CD8-positive, alpha-beta memory T cell (primary cell): ENCODE measurements around the gene NOL11. TPM values are rescaled to one million over a fixed set of nuclear protein-coding genes. Genes with fewer than 3 reads are reported as not detected.

ENCODE experiments used
- CTCF ChIA-PET: fragments of 350-600 bp; sonication (Branson Sonifier 250); formaldehyde crosslinking; loops from one replicate; lab custom pipeline; 2021; ENCODE audit warnings: antibody characterized with exemption; lab: Charles Lee
- POLR2A ChIA-PET: fragments of 350-600 bp; sonication (Branson Sonifier 250); formaldehyde crosslinking; loops from one replicate; lab custom pipeline; 2021; ENCODE audit warnings: antibody characterized with exemption; lab: Charles Lee
- DNase-seq, 5 donors: peaks; one replicate each; pipeline versions ENCODE4 v3.0.0 to v3.0.0-alpha.2; 2020 to 2022; ENCODE audit warnings: mixed read lengths in 1 of 5
- H3K27ac ChIP-seq: one replicate; pipeline ENCODE4 v1.7.0; 2013; ENCODE audit warnings: low read depth, mild to moderate bottlenecking, low read length, moderate library complexity
- H3K27me3 ChIP-seq: 2 replicates; pipeline ENCODE4 v1.7.0; 2013; ENCODE audit warnings: low read length, mild to moderate bottlenecking; ENCODE audit not compliant: insufficient read depth, poor library complexity, severe bottlenecking
- H3K36me3 ChIP-seq: 2 replicates; pipeline ENCODE4 v1.7.0; 2013; ENCODE audit warnings: mild to moderate bottlenecking, low read length, moderate library complexity; ENCODE audit not compliant: insufficient read depth
- H3K4me1 ChIP-seq: 2 replicates; pipeline ENCODE4 v1.7.0; 2013; ENCODE audit warnings: mild to moderate bottlenecking, low read length, moderate library complexity; ENCODE audit not compliant: insufficient read depth
- H3K4me3 ChIP-seq: 2 replicates; pipeline ENCODE4 v1.7.0; 2013; ENCODE audit warnings: mild to moderate bottlenecking, low read length
- H3K9me3 ChIP-seq: 2 replicates; pipeline ENCODE4 v1.7.0; 2013; ENCODE audit warnings: mild to moderate bottlenecking, low read length
- H3K27ac Mint-ChIP-seq, 8 donors: one replicate each; pipeline ENCODE4 v1.8.0; 2020 to 2021; ENCODE audit warnings: mixed read lengths in 8 of 8, mild to moderate bottlenecking in 6 of 8, inconsistent platforms in 3 of 8, moderate library complexity in 3 of 8
- H3K27me3 Mint-ChIP-seq, 2 donors: one replicate each; pipeline ENCODE4 v1.8.0; 2020 to 2021; ENCODE audit warnings: mixed read lengths in 2 of 2, mild to moderate bottlenecking in 1 of 2, moderate library complexity in 1 of 2
- H3K36me3 Mint-ChIP-seq, 3 donors: one replicate each; pipeline ENCODE4 v1.8.0; 2020 to 2021; ENCODE audit warnings: mixed read lengths in 3 of 3, inconsistent platforms in 1 of 3, mild to moderate bottlenecking in 1 of 3
- H3K4me1 Mint-ChIP-seq, 3 donors: one replicate each; pipeline ENCODE4 v1.8.0; 2020 to 2021; ENCODE audit warnings: mixed read lengths in 3 of 3, inconsistent platforms in 1 of 3, mild to moderate bottlenecking in 1 of 3
- H3K4me3 Mint-ChIP-seq, 7 donors: one replicate each; pipeline ENCODE4 v1.8.0; 2020 to 2021; ENCODE audit warnings: mixed read lengths in 7 of 7, mild to moderate bottlenecking in 6 of 7, moderate library complexity in 4 of 7, inconsistent platforms in 2 of 7
- H3K9me3 Mint-ChIP-seq, 5 donors: one replicate each; pipeline ENCODE4 v1.8.0; 2020 to 2022; ENCODE audit warnings: mixed read lengths in 5 of 5, mild to moderate bottlenecking in 3 of 5, moderate library complexity in 2 of 5, inconsistent platforms in 1 of 5
- polyA plus RNA-seq: library from polyadenylated mRNA; unstranded; fragments of 300-500 nt; fragmentation: Illumina TruSeq; gene quantifications from one replicate; pipeline ENCODE4 v1.2.3, GENCODE V29; 2021
- total RNA-seq, 2 experiments: library from RNA; stranded (reverse); gene quantifications; one replicate each; pipeline ENCODE4 v1.2.3, GENCODE V29; 2021

Gene NOL11
- total and polyA plus RNA-seq, 3 experiments from 2014 or later = 27.2 to 111 (median 106) TPM

DNA sequence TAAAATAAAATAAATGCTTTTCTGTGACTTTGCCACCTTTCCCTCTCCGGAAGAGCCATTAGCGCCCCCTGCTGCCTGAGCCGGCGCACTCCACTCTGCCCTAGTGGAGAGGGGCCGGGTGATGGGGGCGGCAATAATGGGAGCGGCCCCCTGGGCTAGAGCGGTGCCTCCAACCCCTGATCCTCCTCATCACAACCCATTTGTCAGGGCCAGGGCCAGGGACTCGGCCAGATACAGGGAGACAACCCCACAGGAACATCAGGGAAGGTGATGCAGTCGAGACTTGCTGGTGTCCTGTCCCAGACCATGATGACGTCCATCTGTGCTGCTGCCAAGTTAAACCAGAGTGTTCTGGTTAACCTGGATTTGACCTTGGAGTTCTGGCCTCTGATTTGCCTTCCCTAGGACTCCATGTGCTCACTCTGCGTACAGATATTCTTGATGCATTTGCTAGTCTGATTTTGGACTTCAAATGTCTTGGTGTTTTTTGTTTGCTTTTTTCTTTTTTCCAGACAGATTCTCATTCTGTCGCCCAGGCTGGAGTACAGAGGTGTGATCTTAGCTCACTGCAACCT, 61.4 kb downstream of the NOL11 start:
- Histone ChIP-seq H3K9me3 (no peaks in the 10 kb centered on the region), H3K4me3 (no peak overlapping the region), H3K4me1 (no peaks in the 10 kb centered on the region), H3K27ac (no peak overlapping the region), H3K27me3 (no peaks in the 10 kb centered on the region), H3K36me3 (no peaks in the 10 kb centered on the region)
- ChIA-PET CTCF (interaction anchor here (1.2 kb wide), 1 partner anchor 30 kb away, joined by 3 read pairs; no protein-coding TSS in a partner anchor), POLR2A (no interaction called here)
- Mint-ChIP-seq H3K27ac (no peak overlapping the region), H3K27me3 (no peaks in the 10 kb centered on the region), H3K9me3 (no peaks in the 10 kb centered on the region), H3K4me3 (no peak overlapping the region), H3K36me3 (no peaks in the 10 kb centered on the region), H3K4me1 (no peaks in the 10 kb centered on the region)
- DNase-seq = peak in 3 of 5 donors; percentile 3 to 50 (median 11)

DNA sequence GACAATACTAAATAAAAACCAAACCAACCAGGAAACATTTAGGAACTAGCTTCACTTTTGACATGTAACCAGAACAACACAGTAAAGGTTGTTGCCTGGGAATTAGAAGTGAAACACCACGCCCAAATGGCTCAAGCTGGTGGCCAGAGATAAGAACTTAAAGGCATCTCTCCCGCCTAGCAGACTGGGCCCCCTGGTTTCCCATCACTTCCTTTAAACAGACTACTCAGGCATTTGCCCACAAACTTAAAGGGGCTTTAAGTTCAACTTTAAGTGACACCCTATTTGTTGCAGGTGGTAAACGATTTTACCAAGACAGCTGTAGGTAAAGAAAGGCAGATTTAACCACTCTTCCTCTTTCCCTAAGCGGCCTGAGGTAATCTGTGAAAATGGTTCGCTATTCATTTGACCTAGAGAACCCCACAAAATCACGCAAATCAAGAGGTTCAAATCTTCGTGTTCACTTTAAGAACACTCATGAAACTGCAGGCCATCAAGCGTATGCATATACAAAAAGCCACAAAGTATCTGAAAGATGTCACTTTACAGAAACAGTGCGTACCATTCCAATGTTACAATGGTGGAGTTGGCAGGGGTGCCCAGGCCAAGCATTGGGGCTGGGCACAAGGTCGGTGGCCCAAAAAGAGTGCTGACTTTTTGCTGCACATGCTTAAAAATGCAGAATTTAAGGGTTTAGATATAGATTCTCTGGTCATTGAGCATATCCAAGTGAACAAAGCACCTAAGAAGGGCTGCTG, 66.8 kb downstream of the NOL11 start:
- peaks cover 6 to 13% of the 10 kb centered on the region in 2 donors for H3K27me3 Mint-ChIP-seq
- CTCF ChIA-PET = no interaction called here
- Histone ChIP-seq H3K4me3 (no peak overlapping the region), H3K4me1 (no peaks in the 10 kb centered on the region), H3K27ac (peak overlapping the region; percentile 72), H3K9me3 (no peaks in the 10 kb centered on the region), H3K27me3 (no peaks in the 10 kb centered on the region), H3K36me3 (no peaks in the 10 kb centered on the region)
- peaks cover 0 to 5% (median 0%) of the 10 kb centered on the region in 5 donors for H3K9me3 Mint-ChIP-seq
- no peak for DNase-seq
- H3K27ac Mint-ChIP-seq = no peak overlapping the region
- H3K4me1 Mint-ChIP-seq = no peaks in the 10 kb centered on the region
- no peaks in the 10 kb centered on the region for H3K36me3 Mint-ChIP-seq
- POLR2A ChIA-PET = no interaction called here
- H3K4me3 Mint-ChIP-seq = no peak overlapping the region

DNA sequence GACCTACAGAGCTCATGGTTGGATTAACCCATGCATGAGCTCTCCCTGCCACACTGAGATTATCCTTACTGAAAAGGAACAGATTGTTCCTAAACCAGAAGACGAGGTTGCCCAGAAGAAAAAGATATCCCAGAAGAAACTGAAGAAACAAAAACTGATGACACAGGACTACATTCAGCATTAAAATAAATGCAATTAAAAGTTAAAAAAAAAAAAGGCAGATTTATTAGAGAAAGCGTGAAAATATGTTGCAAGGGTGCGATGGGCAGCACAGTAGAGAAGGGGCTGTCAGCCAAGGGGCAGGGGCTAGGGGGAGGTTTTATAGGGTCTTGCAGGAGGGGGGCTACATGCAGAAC, 67.4 kb downstream of the NOL11 start:
- POLR2A ChIA-PET = no interaction called here
- no peaks in the 10 kb centered on the region for H3K27me3 ChIP-seq
- H3K27ac ChIP-seq = peak overlapping the region; percentile 72
- no peak for DNase-seq
- no peaks in the 10 kb centered on the region for H3K9me3 ChIP-seq
- no peaks in the 10 kb centered on the region for H3K4me1 ChIP-seq
- no peak overlapping the region for H3K4me3 ChIP-seq
- Mint-ChIP-seq H3K27ac (no peak overlapping the region), H3K4me3 (no peak overlapping the region), H3K4me1 (no peaks in the 10 kb centered on the region), H3K27me3 (peaks cover 6 to 13% of the 10 kb centered on the region in 2 donors), H3K36me3 (no peaks in the 10 kb centered on the region), H3K9me3 (peaks cover 0 to 5% (median 0%) of the 10 kb centered on the region in 5 donors)
- CTCF ChIA-PET = no interaction called here
- H3K36me3 ChIP-seq = no peaks in the 10 kb centered on the region

DNA sequence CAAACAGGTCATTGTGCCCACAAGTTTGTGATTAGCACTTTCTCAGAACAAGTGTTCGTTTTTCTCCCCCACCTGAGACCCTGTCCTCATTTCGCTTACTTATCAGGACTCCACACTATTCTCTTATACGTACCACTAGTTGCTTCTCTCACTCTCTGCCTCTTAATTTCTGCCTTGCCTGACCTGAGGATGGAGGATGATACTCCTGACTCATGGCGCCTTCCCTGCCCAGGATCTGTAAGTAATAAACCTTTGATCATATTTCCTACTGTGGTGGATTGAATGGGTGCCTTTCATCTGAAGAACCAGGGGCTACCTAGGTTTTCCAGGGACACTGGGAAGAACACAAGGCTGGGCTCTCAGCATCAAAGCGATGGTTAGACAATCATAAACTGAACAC, 67.8 kb downstream of the NOL11 start:
- Mint-ChIP-seq H3K27ac (no peak overlapping the region), H3K4me1 (no peaks in the 10 kb centered on the region), H3K4me3 (no peak overlapping the region), H3K27me3 (peaks cover 6 to 13% of the 10 kb centered on the region in 2 donors), H3K9me3 (peaks cover 0 to 5% (median 0%) of the 10 kb centered on the region in 5 donors), H3K36me3 (no peaks in the 10 kb centered on the region)
- H3K27ac ChIP-seq = peak overlapping the region; percentile 72
- H3K4me1 ChIP-seq = no peaks in the 10 kb centered on the region
- no peaks in the 10 kb centered on the region for H3K27me3 ChIP-seq
- H3K4me3 ChIP-seq = no peak overlapping the region
- DNase-seq = no peak
- CTCF ChIA-PET = no interaction called here
- H3K36me3 ChIP-seq = no peaks in the 10 kb centered on the region
- no peaks in the 10 kb centered on the region for H3K9me3 ChIP-seq
- POLR2A ChIA-PET = no interaction called here

Other genes starting within 250 kb of the NOL11 start
- 10 to 100 TPM; 78.8 to 82.4 TPM for gene BPTF, start 107.6 kb downstream of the NOL11 start, total RNA-seq
- gene BPTF, start 107.6 kb downstream of the NOL11 start, polyA plus RNA-seq = 25.1 TPM